Measurements from ENCODE around the gene RALA. TPM values are rescaled to one million over a fixed set of nuclear protein-coding genes. Genes with fewer than 3 reads are reported as not detected.
"Not testable (repeated sequence)": the region's sequence is repeated elsewhere in the genome, so short reads cannot be mapped to it uniquely, and the experiment has no call there.

Gene RALA
- total RNA-seq, 1 experiment from 2014 or later: 41.7 TPM

GRCh38 chr7:39750253-39751077 lies 127.1 kb downstream of the RALA start:
- Histone ChIP-seq H3K4me1 (peaks cover 14% of the 10 kb centered on the region), H3K4me3 (ENCODE audit: low read depth, low read length) (no peak overlapping the region), H3K27me3 (replicated peaks; ENCODE audit: control insufficient read depth, insufficient read depth, low read length) (no peaks in the 10 kb centered on the region), H3K9me3 (no peaks in the 10 kb centered on the region; the same call in 1 of the 2 replicates), H3K36me3 (ENCODE audit: control insufficient read depth, insufficient read depth, low read length) (no peaks in the 10 kb centered on the region)
- Mint-ChIP-seq H3K36me3 (ENCODE audit: insufficient read depth, unreplicated experiment) (peaks cover 6% of the 10 kb centered on the region), H3K27ac (ENCODE audit: unreplicated experiment) (no peak overlapping the region), H3K27me3 (ENCODE audit: insufficient read depth, unreplicated experiment) (no peaks in the 10 kb centered on the region), H3K9me3 (ENCODE audit: unreplicated experiment) (no peaks in the 10 kb centered on the region), H3K4me3 (ENCODE audit: unreplicated experiment) (no peak overlapping the region), H3K4me1 (ENCODE audit: low read depth, unreplicated experiment) (peaks cover 19% of the 10 kb centered on the region)
- no peak for TF ChIP-seq CTCF (IDR thresholded peaks at IDR 0.05; ENCODE audit: insufficient read depth in 1 of 2, low read depth in 1 of 2, low read length in 1 of 2, severe bottlenecking in 1 of 2, unreplicated experiment in 1 of 2)
- ChIA-PET POLR2A (interaction anchor here (0.7 kb wide), 1 partner anchor 872 kb away, joined by 3 read pairs; no protein-coding TSS in a partner anchor), CTCF (interaction anchor here (9.6 kb wide), 1 partner anchor 171 kb away, joined by 123 read pairs; no protein-coding TSS in a partner anchor)
- intact Hi-C loops (cut with micrococcal nuclease; ENCODE audit: unreplicated experiment): no loop called here
- BruUV-seq (replicated peaks): no TSS peak
- no peak for DNase-seq

- H3K27me3 ChIP-seq (replicated peaks; ENCODE audit: control insufficient read depth, insufficient read depth, low read length); H3K27me3 Mint-ChIP-seq (ENCODE audit: insufficient read depth, unreplicated experiment); intact Hi-C loops (cut with micrococcal nuclease; ENCODE audit: unreplicated experiment); H3K36me3 ChIP-seq (ENCODE audit: control insufficient read depth, insufficient read depth, low read length); H3K36me3 Mint-ChIP-seq (ENCODE audit: insufficient read depth, unreplicated experiment); POLR2A ChIA-PET; BruUV-seq (replicated peaks); H3K4me3 Mint-ChIP-seq (ENCODE audit: unreplicated experiment); H3K4me3 ChIP-seq (ENCODE audit: low read depth, low read length); H3K9me3 ChIP-seq; DNase-seq; H3K27ac Mint-ChIP-seq (ENCODE audit: unreplicated experiment): not testable (repeated sequence)
- Mint-ChIP-seq H3K9me3 (ENCODE audit: unreplicated experiment) (peaks cover 21% of the 10 kb centered on the region), H3K4me1 (ENCODE audit: low read depth, unreplicated experiment) (peaks cover 19% of the 10 kb centered on the region)
- CTCF ChIA-PET: interaction anchor here (1.2 kb wide), 1 partner anchor 173 kb away, joined by 3 read pairs; no protein-coding TSS in a partner anchor
- H3K4me1 ChIP-seq: peaks cover 14% of the 10 kb centered on the region
Measured at GRCh38 chr7:39753237-39753636, 129.9 kb downstream of the RALA start.

- TF ChIP-seq CTCF (IDR thresholded peaks at IDR 0.05; ENCODE audit: insufficient read depth in 1 of 2, low read depth in 1 of 2, low read length in 1 of 2, severe bottlenecking in 1 of 2, unreplicated experiment in 1 of 2): no peak
- Histone ChIP-seq H3K36me3 (ENCODE audit: control insufficient read depth, insufficient read depth, low read length) (no peaks in the 10 kb centered on the region), H3K27me3 (replicated peaks; ENCODE audit: control insufficient read depth, insufficient read depth, low read length) (no peaks in the 10 kb centered on the region), H3K4me1 (peaks cover 14% of the 10 kb centered on the region), H3K4me3 (ENCODE audit: low read depth, low read length) (no peak overlapping the region), H3K9me3 (no peaks in the 10 kb centered on the region; the same call in 1 of the 2 replicates)
- no peaks in the 10 kb centered on the region for H3K27me3 Mint-ChIP-seq (ENCODE audit: insufficient read depth, unreplicated experiment)
- peaks cover 19% of the 10 kb centered on the region for H3K4me1 Mint-ChIP-seq (ENCODE audit: low read depth, unreplicated experiment)
- H3K4me3 Mint-ChIP-seq (ENCODE audit: unreplicated experiment): no peak overlapping the region
- H3K9me3 Mint-ChIP-seq (ENCODE audit: unreplicated experiment): peaks cover 22% of the 10 kb centered on the region
- intact Hi-C loops (cut with micrococcal nuclease; ENCODE audit: unreplicated experiment): no loop called here
- H3K36me3 Mint-ChIP-seq (ENCODE audit: insufficient read depth, unreplicated experiment): no peaks in the 10 kb centered on the region
- ChIA-PET POLR2A (no interaction called here), CTCF (interaction anchor here (1.2 kb wide), 1 partner anchor 174 kb away, joined by 3 read pairs; no protein-coding TSS in a partner anchor)
- H3K27ac Mint-ChIP-seq (ENCODE audit: unreplicated experiment): no peak overlapping the region
- DNase-seq: no peak
- BruUV-seq (replicated peaks): no TSS peak
Measured at GRCh38 chr7:39753823-39754325, 130.5 kb downstream of the RALA start.

Measured in Caco-2 (cell line).